Endodermal cell (in vitro differentiated cells): ENCODE results near the gene SLC35A3. TPM values are rescaled to one million over a fixed set of nuclear protein-coding genes. Genes with fewer than 3 reads are reported as not detected.

ENCODE experiments used
- DNase-seq: peaks from one replicate; pipeline ENCODE4 v3.0.0-alpha.2; 2017
- H3K27ac ChIP-seq: 2 replicates; pipeline ENCODE4 v1.5.1; 2013; ENCODE audit warnings: mild to moderate bottlenecking, low read depth, low read length, moderate library complexity
- H3K27me3 ChIP-seq: 2 replicates; pipeline ENCODE4 v1.6.1; 2013; ENCODE audit warnings: mild to moderate bottlenecking, low read length, moderate library complexity; ENCODE audit not compliant: insufficient read depth, control insufficient read depth, poor library complexity, severe bottlenecking
- H3K36me3 ChIP-seq: 2 replicates; pipeline ENCODE4 v1.7.0; 2013; ENCODE audit warnings: mild to moderate bottlenecking, low read length, moderate library complexity; ENCODE audit not compliant: control insufficient read depth, insufficient read depth
- H3K4me1 ChIP-seq: one replicate; pipeline ENCODE4 v1.7.0; 2013; ENCODE audit warnings: low read length; ENCODE audit not compliant: control insufficient read depth, insufficient read depth
- H3K4me3 ChIP-seq: 2 replicates; pipeline ENCODE4 v1.5.1; 2013; ENCODE audit warnings: mild to moderate bottlenecking, low read length, moderate library complexity
- H3K9ac ChIP-seq: 2 replicates; pipeline ENCODE4 v1.6.1; 2013; ENCODE audit warnings: mild to moderate bottlenecking, low read length, moderate library complexity; ENCODE audit not compliant: poor library complexity, severe bottlenecking; ENCODE audit errors: extremely low read depth
- H3K9me3 ChIP-seq: 2 replicates; pipeline ENCODE4 v1.6.1; 2013; ENCODE audit warnings: mild to moderate bottlenecking, low read length, moderate library complexity; ENCODE audit not compliant: control insufficient read depth
- H3K27ac Mint-ChIP-seq: 2 replicates; pipeline ENCODE4 v1.8.0; 2020; ENCODE audit warnings: mixed read lengths
- H3K27me3 Mint-ChIP-seq: 2 replicates; pipeline ENCODE4 v1.8.0; 2021; ENCODE audit warnings: mild to moderate bottlenecking, mixed read lengths; ENCODE audit not compliant: insufficient read depth
- H3K36me3 Mint-ChIP-seq: 2 replicates; pipeline ENCODE4 v1.8.0; 2020; ENCODE audit warnings: low read depth, mixed read lengths
- H3K4me1 Mint-ChIP-seq: 2 replicates; pipeline ENCODE4 v1.8.0; 2020; ENCODE audit warnings: mixed read lengths
- H3K4me3 Mint-ChIP-seq: 2 replicates; pipeline ENCODE4 v1.8.0; 2020; ENCODE audit warnings: mild to moderate bottlenecking, moderate library complexity, mixed read lengths
- H3K9me3 Mint-ChIP-seq: 2 replicates; pipeline ENCODE4 v1.8.0; 2020; ENCODE audit warnings: mild to moderate bottlenecking, mixed read lengths
- CTCF ChIP-seq: fragments of 200-600 bp; sonication (generic); conservative IDR thresholded peaks from 2 replicates; pipeline ENCODE4 v1.5.0; 2021; ENCODE audit warnings: antibody characterized with exemption, mild to moderate bottlenecking
- WGBS, 2 experiments: methylation state at CpG; one replicate each; pipeline versions ENCODE4 v1.1.5 to v1.1.7; 2013; ENCODE audit warnings: missing lambda C conversion rate in 2 of 2, mixed read lengths in 1 of 2; ENCODE audit not compliant: insufficient coverage in 1 of 2, insufficient read length in 1 of 2; 5-methylcytosine and 5-hydroxymethylcytosine counted together
- total RNA-seq, 2 donors: library from RNA; stranded (reverse); fragmentation: NEBNext Ultra II Directional in 1 of 2; extraction: Animal tissue kit (Norgen Biotek cat#: 25700) in 1 of 2; gene quantifications; 2 replicates in 1 of 2; 3 replicates in 1 of 2; pipeline ENCODE4 v1.2.1, GENCODE V29; 2021

The SLC35A3 gene
- total RNA-seq, 2 donors from 2014 or later: 41.2 to 47.0 TPM

- H3K27ac Mint-ChIP-seq: no peak overlapping the region
- H3K9me3 ChIP-seq: peaks cover 17% of the 10 kb centered on the region
- peaks cover 12% of the 10 kb centered on the region for H3K9me3 Mint-ChIP-seq
- H3K27me3 Mint-ChIP-seq: no peaks in the 10 kb centered on the region
- DNase-seq: no peak
- H3K4me1 ChIP-seq: no peaks in the 10 kb centered on the region
- no peak overlapping the region for H3K9ac ChIP-seq
- no peaks in the 10 kb centered on the region for H3K36me3 ChIP-seq
- no peak overlapping the region for H3K4me3 ChIP-seq
- TF ChIP-seq CTCF: no peak
- no peaks in the 10 kb centered on the region for H3K27me3 ChIP-seq
- no peaks in the 10 kb centered on the region for H3K36me3 Mint-ChIP-seq
- no peak overlapping the region for H3K4me3 Mint-ChIP-seq
- peaks cover 4% of the 10 kb centered on the region for H3K4me1 Mint-ChIP-seq
- WGBS, 2 experiments: 91 to 100% methylated on average over 1 to 3 of the region's 3 CpGs
- no peak overlapping the region for H3K27ac ChIP-seq
Observed at GRCh38 chr1:99936071-99936470, 33.7 kb upstream of the SLC35A3 start.

GRCh38 chr1:99942723-99943122, 27.1 kb upstream of the SLC35A3 start:
- WGBS, 2 experiments: 100% methylated on average over 1 of the region's 1 CpG

GRCh38 chr1:99943223-99943794, 26.5 kb upstream of the SLC35A3 start:
- Histone ChIP-seq H3K9ac (no peak overlapping the region), H3K4me1 (peaks cover 6% of the 10 kb centered on the region), H3K27me3 (no peaks in the 10 kb centered on the region), H3K9me3 (peaks cover 34% of the 10 kb centered on the region), H3K36me3 (no peaks in the 10 kb centered on the region), H3K4me3 (no peak overlapping the region), H3K27ac (no peak overlapping the region)
- Mint-ChIP-seq H3K36me3 (peaks cover 7% of the 10 kb centered on the region), H3K4me1 (peaks cover 17% of the 10 kb centered on the region), H3K9me3 (peaks cover 17% of the 10 kb centered on the region), H3K27ac (peak overlapping the region; percentile 89), H3K4me3 (no peak overlapping the region), H3K27me3 (no peaks in the 10 kb centered on the region)
- WGBS, 2 experiments: 89 to 91% methylated on average over 7 of the region's 7 CpGs
- no peak for TF ChIP-seq CTCF
- no peak for DNase-seq

More at GRCh38 chr1:99942723-99943122, 27.1 kb upstream of the SLC35A3 start:
- Histone ChIP-seq H3K36me3 (no peaks in the 10 kb centered on the region), H3K9me3 (peaks cover 31% of the 10 kb centered on the region), H3K4me1 (peaks cover 6% of the 10 kb centered on the region), H3K27ac (no peak overlapping the region), H3K4me3 (no peak overlapping the region), H3K9ac (no peak overlapping the region), H3K27me3 (no peaks in the 10 kb centered on the region)
- peaks cover 7% of the 10 kb centered on the region for H3K36me3 Mint-ChIP-seq
- H3K4me1 Mint-ChIP-seq: peaks cover 19% of the 10 kb centered on the region
- H3K27me3 Mint-ChIP-seq: no peaks in the 10 kb centered on the region
- peaks cover 17% of the 10 kb centered on the region for H3K9me3 Mint-ChIP-seq
- no peak for DNase-seq
- H3K27ac Mint-ChIP-seq: peak overlapping the region; percentile 89
- no peak for TF ChIP-seq CTCF
- H3K4me3 Mint-ChIP-seq: no peak overlapping the region
